ENCODE data around the gene C19orf73.

Gene C19orf73

GRCh38 chr19:49155005-49155819, 36.3 kb upstream of the C19orf73 start, which contains the start of gene HRC:
HRC (minus strand) TSS chr19:49155396; CDS start chr19:49155237, 159 bp downstream.
- no peak within 1 kb of the TSS for H3K4me3 ChIP-seq (ENCODE audit: low read length, poor library complexity, severe bottlenecking)
- H3K27me3 ChIP-seq (ENCODE audit: insufficient read depth, low read length, poor library complexity, severe bottlenecking), result no peaks in the 10 kb centered on the region
- H3K9me2 ChIP-seq (replicated peaks; ENCODE audit: low read depth, low read length), result no peaks in the 10 kb centered on the region
- H3K9me3 ChIP-seq (ENCODE audit: insufficient read depth, low read depth, low read length), result no peaks in the 10 kb centered on the region
- H3K4me2 ChIP-seq (ENCODE audit: low read depth, low read length, poor library complexity, severe bottlenecking), result no peak within 1 kb of the TSS
- H2AFZ ChIP-seq (ENCODE audit: low read length), result no peak within 1 kb of the TSS
- TF ChIP-seq CTCF (conservative IDR thresholded peaks at IDR 0.05; ENCODE audit: low read length) (no peak), EZH2phosphoT487 (IDR thresholded peaks at IDR 0.05; ENCODE audit: borderline replicate concordance) (no peak)
- H3K4me1 ChIP-seq (ENCODE audit: insufficient read depth, low read length, poor library complexity, severe bottlenecking), result peaks cover 9% of the 10 kb centered on the region
- no peaks in the 10 kb centered on the region for H4K20me1 ChIP-seq (ENCODE audit: insufficient read depth, low read length, poor library complexity, severe bottlenecking)
- no peak within 1 kb of the TSS for H3K9ac ChIP-seq (ENCODE audit: low read depth, low read length, poor library complexity, severe bottlenecking)
- no peaks in the 10 kb centered on the region for H3F3A ChIP-seq (ENCODE audit: low read depth)
- no peaks in the 10 kb centered on the region for H3K79me2 ChIP-seq (ENCODE audit: insufficient read depth, low read length)
- H3K36me3 ChIP-seq (ENCODE audit: insufficient read depth, low read length), result no peaks in the 10 kb centered on the region

GRCh38 chr19:49154279-49154678, 35.3 kb upstream of the C19orf73 start:
- Histone ChIP-seq H3K9me3 (ENCODE audit: insufficient read depth, low read depth, low read length) (no peaks in the 10 kb centered on the region), H2AFZ (ENCODE audit: low read length) (no peak overlapping the region), H3K9ac (ENCODE audit: low read depth, low read length, poor library complexity, severe bottlenecking) (no peak overlapping the region), H3K36me3 (ENCODE audit: insufficient read depth, low read length) (no peaks in the 10 kb centered on the region), H4K20me1 (ENCODE audit: insufficient read depth, low read length, poor library complexity, severe bottlenecking) (no peaks in the 10 kb centered on the region), H3K4me1 (ENCODE audit: insufficient read depth, low read length, poor library complexity, severe bottlenecking) (peaks cover 15% of the 10 kb centered on the region), H3K27me3 (ENCODE audit: insufficient read depth, low read length, poor library complexity, severe bottlenecking) (no peaks in the 10 kb centered on the region), H3F3A (ENCODE audit: low read depth) (no peaks in the 10 kb centered on the region), H3K4me3 (ENCODE audit: low read length, poor library complexity, severe bottlenecking) (no peak overlapping the region), H3K79me2 (ENCODE audit: insufficient read depth, low read length) (no peaks in the 10 kb centered on the region), H3K4me2 (ENCODE audit: low read depth, low read length, poor library complexity, severe bottlenecking) (no peak overlapping the region), H3K9me2 (replicated peaks; ENCODE audit: low read depth, low read length) (no peaks in the 10 kb centered on the region)
- TF ChIP-seq EZH2phosphoT487 (IDR thresholded peaks at IDR 0.05; ENCODE audit: borderline replicate concordance) (no peak), CTCF (conservative IDR thresholded peaks at IDR 0.05; ENCODE audit: low read length) (no peak)

- no peaks in the 10 kb centered on the region for H3K9me2 ChIP-seq (replicated peaks; ENCODE audit: low read depth, low read length)
- H3K4me3 ChIP-seq (ENCODE audit: low read length, poor library complexity, severe bottlenecking), result no peak overlapping the region
- no peaks in the 10 kb centered on the region for H3K79me2 ChIP-seq (ENCODE audit: insufficient read depth, low read length)
- H4K20me1 ChIP-seq (ENCODE audit: insufficient read depth, low read length, poor library complexity, severe bottlenecking), result no peaks in the 10 kb centered on the region
- TF ChIP-seq EZH2phosphoT487 (IDR thresholded peaks at IDR 0.05; ENCODE audit: borderline replicate concordance) (no peak), CTCF (conservative IDR thresholded peaks at IDR 0.05; ENCODE audit: low read length) (no peak)
- peaks cover 18% of the 10 kb centered on the region for H3K4me1 ChIP-seq (ENCODE audit: insufficient read depth, low read length, poor library complexity, severe bottlenecking)
- H3K36me3 ChIP-seq (ENCODE audit: insufficient read depth, low read length), result no peaks in the 10 kb centered on the region
- no peaks in the 10 kb centered on the region for H3K27me3 ChIP-seq (ENCODE audit: insufficient read depth, low read length, poor library complexity, severe bottlenecking)
- no peaks in the 10 kb centered on the region for H3K9me3 ChIP-seq (ENCODE audit: insufficient read depth, low read depth, low read length)
- no peak overlapping the region for H3K4me2 ChIP-seq (ENCODE audit: low read depth, low read length, poor library complexity, severe bottlenecking)
- no peaks in the 10 kb centered on the region for H3F3A ChIP-seq (ENCODE audit: low read depth)
- H2AFZ ChIP-seq (ENCODE audit: low read length), result no peak overlapping the region
- no peak overlapping the region for H3K9ac ChIP-seq (ENCODE audit: low read depth, low read length, poor library complexity, severe bottlenecking)
Observed at GRCh38 chr19:49153167-49153809, 34.3 kb upstream of the C19orf73 start.

Measured in Loucy (cell line).